ENCODE data around the gene CFAP20DC.
"Not testable (repeated sequence)": the region's sequence is repeated elsewhere in the genome, so short reads cannot be mapped to it uniquely, and the experiment has no call there.

CFAP20DC gene

DNA sequence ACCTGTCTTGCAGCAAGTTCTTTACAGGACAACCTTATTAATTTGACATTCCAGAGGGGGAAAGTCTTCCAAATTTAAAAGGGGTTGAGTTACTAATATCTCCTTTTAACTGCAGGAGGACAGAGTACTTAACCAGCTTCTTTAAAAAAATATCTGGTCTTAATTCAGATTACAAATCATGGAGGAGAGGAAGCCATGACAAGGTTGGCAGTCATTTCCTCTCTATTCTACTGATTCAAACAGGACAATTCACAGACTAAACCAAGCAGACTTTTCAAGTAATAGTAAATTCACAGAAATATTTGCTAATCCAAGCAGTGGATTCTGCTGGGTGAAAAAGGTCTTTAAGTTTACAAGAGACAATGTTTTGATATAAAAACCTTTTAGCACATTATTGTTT, 185.3 kb downstream of the CFAP20DC start:
- no peak for DNase-seq

DNA sequence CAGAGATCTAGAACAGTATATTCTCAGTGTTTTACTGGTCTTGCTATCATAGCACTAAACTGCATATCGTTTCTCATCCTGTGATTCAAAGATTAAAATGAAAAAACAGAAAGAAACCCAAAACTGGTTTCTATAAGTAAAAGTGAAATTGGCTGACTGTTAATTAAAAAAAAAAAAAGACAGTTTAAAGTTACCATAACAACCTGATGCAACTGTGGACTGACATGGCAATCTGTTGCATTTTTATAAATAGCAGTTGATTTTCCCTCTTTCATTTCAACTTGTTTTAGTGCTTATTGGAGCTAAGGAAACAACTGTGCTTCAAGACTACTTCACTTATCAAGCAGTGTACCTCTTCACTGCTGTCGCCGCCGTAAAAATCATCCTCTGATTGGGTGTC, 186.6 kb downstream of the CFAP20DC start:
- DNase-seq = no peak

DNA sequence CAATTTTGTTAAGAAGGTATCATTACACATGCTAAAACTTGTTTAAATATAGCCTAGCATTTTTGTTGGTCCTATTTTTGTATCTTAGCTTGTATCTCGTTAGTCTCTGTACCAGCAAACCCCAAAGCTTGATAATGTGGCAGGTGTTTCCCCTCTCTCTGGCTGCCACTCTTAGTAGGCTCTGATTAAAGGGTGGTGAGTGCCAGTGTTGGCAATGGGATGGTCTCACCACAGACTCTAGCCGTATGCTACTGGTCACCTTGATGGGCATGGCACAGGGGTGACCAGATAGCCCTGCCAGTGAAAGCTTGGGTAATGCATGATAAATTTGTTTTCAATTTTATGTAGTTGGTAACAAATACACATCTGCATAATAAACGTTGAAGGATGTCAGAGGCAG, 188.3 kb downstream of the CFAP20DC start:
- DNase-seq = no peak

DNA sequence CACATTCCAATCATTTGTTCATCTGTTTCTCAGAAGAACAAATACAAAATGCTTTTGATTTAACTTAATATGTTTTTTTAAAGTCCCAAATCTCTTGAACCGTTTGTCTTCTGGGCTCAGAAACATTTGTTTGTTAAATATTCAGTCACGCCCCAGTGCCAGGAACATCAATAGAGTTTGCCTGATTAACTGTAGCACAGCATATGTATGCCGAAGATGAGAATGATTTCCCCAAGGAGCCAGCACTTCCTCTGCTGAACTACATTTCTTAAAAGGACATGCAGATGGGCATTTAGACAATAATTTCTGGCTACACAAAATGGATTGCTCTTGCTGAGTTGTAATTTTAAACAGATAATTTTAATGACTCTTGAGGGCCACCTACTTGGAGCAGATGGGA, 191.7 kb downstream of the CFAP20DC start:
- DNase-seq = no peak

DNA sequence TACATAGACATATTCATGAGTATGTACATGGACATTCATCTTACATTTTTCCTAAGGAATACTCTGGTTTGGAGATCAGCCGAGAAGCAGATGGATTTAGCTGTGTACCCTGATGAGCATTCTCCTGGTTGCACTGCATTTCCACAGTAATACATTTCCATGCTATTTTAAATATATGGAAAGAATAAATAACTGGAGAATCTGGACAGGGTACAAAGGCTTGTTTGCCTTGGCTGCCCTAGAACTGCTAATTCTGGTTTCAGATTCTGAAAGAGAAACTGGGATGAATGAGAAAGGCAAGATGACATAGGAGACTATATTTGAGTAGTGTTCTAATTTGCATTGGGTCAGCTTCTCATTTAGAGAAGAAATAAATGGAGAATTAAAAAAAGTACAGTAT, 192.4 kb downstream of the CFAP20DC start:
- DNase-seq = no peak

DNA sequence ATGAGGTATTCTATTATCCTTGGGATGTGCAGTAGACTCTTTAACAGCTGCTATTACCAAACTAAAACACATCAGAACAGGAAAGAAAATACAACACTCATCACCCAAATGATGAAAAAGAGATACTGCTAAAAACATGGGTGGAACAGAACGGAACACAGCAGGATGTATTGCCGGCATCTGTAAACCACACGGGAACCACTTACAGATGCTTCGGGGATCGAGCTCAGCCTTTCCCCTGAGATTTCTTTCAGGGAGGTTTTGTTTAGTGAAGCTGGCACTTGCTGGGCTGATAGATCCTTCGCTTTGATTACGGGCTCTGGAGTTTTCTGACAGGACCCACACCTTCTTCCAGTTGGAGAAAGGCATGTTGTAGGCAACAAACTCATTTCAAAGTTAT, 201.0 kb downstream of the CFAP20DC start:
- DNase-seq = no peak

DNA sequence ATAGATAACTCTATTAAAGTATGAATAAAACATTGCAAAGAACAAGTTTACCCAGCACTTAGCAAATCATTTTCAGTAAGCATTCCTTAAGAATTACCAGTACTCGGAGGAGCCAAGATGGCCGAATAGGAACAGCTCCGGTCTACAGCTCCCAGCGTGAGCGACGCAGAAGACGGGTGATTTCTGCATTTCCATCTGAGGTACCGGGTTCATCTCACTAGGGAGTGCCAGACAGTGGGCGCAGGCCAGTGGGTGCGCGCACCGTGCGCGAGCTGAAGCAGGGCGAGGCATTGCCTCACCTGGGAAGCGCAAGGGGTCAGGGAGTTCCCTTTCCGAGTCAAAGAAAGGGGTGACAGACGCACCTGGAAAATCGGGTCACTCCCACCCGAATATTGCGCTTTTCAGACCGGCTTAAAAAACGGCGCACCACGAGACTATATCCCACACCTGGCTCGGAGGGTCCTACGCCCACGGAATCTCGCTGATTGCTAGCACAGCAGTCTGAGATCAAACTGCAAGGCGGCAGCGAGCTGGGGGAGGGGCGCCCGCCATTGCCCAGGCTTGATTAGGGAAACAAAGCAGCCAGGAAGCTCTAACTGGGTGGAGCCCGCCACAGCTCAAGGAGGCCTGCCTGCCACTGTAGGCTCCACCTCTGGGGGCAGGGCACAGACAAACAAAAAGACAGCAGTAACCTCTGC, 207.6 kb downstream of the CFAP20DC start:
- peak; percentile 49 for DNase-seq

DNA sequence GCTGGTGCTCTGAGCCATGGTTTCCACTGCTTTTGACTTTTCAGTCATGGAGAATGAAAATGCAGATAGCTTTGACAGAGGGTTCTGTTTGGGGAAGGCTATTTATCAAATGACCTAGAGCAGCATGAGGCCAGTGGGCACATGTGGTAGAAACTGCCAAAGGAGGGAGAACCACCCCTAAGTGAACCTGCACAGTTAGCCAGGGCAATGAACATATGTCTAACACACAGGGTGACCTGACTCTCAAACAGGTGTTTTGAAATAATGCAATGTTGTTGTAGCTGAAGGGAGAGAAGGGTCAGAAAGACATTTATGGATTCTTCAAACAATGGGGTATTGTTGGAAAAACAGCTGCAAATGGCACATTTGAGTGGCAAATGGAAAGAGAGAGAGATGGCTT, 208.9 kb downstream of the CFAP20DC start:
- DNase-seq = peak; percentile 41

DNA sequence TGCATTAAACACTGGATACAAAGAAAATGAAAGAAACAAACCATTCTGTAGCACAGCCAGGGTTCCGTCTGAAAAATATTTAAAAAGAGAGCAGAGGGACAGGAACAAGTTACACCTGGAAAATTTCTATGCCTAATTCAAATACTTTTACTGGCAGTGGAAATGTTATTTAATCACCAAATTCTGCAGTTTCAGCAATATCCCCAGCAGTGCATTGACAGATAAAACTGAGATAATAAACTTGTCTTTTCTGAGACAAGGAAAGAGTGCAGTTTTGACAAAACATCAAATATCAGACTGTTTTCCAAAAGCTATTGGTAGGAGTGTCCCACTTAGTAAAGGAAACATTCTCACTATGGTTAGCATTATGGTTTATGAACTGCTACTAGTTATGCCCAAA, 209.9 kb downstream of the CFAP20DC start:
- DNase-seq = no peak

DNA sequence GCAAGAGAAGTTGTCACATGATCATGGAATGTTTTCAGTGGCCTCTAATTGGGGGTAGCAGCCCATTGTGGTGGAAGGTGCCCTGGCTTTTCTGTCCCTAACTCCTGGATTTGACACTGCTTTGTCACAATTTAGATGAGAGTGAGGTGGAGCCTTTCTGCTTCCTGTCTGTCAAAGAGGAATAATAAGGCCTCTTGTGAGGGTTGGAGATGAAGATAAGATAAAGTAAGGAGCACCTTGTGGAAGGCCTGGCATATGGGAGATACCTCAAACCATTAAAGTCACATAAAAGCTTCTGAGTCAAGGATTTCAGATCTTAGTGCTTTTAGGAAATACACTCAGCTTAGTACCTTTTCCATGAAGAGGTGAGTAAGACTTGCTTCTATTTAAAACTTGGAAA, 210.6 kb downstream of the CFAP20DC start:
- no peak for DNase-seq

DNA sequence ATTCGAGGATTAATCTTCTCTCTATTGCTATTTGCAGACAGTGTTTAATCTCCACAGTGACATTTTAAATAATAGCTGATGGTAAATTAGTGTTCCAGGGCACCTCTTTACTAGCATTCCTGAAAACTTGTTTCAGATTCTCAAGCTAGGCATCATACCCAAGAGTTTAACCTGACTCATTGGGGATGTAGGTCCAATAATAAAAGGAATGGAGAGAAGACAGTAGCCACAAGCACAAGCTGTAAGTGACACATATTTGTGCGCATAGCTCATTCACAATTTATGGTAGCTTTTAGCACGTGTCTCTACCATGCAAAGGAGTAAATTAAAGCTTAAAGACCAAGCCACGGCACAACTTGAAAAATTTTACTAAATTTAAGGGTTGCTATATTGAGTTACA, 212.0 kb downstream of the CFAP20DC start:
- DNase-seq = no peak

DNA sequence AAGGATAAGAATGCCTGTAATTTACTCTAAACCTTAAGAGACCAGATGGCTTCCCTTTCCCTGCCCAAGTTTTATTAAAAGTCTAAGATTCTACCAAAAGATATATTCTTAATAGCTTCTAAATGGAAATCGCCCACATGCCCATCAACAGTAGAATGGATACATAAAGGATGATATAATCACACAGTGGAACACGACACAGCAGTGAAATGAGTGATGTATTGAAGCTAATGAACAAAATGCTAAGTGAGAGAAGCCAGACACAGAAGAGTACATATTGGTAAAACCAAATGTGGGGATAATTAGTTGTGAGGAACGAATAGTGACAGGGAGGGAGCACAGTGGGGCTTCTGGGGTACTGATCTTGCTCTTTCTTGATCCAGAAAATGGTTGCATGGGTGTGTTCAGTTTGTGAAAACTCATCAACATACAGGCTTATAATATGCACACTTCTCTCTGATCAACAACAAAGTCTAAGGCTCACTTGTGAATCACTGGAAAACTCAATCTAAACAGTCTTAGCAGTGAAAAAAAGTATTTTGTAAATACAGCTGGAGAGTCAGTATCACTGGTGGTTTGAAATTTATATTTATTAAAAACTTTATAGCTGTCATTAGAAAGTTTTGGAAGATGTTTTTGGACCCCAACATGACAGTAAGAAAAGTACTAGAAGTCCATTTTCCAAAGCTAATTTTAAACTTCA, 212.5 kb downstream of the CFAP20DC start:
- DNase-seq = no peak

DNA sequence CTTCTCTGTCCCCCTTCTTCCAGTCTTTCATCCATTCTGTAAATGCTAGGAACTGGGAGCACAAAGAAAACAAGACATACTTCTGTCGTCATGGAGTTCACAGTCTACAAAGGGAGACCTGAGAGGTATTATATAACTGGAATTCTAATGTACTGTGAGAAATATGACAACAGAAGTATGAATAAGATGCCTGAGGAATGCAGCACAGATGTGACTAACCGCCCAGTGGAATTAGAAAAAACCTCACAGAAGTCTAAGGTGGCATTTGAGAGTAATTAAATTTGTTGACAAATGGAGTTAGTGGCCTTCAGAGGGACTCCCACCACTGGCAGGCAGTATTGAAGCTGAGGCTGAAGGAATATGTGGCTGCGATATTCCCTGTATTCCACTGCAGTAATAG, 214.7 kb downstream of the CFAP20DC start:
- DNase-seq = no peak

DNA sequence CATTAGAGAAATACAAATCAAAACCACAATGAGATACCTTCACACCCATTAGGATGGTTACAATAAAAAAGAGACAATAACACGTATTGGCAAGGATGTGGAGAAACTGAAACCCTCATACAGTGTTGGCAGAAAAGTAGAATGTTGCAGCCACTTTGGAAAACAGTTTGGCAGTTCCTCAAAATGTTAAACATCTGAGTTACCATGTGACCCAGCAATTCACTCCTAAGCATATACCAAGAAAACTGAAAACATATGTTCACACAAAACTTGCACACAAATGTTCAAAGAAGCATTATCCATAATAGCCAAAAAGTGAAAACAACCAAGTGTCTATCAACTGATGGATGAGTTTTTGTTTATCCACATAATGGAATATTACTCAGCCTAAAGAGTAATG, 216.3 kb downstream of the CFAP20DC start:
- no peak for DNase-seq

DNA sequence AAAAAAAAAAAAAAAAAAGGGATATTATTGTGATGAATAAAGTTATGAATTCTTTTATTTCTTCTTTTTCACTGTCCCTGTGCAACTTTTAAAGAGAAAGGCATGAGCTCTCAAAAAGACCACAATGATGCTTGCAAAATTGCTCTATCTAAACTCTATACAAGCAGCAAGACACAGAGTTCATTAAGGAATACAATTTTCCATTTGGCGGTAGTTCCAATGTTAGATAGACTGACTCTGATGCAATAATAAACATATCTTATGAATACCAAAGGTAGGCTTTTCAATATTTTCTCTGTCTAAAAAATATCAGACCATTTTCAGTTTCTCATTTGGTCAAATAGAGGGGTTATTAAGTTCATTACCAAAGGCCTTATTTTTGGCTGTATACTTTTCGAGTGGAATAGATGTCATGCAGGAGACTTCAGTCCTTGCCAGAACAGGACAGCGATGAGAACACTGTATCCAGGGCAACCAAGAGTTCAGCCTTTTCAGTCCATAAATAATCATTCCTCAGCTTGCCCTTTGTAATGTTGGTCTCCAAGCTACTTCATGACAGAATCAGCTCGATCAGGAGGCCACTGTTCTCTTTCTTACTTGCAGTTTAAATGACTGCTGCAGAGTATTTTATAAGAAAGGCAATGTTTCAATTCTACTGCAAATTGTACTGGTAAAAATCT, 220.4 kb downstream of the CFAP20DC start:
- DNase-seq = no peak

DNA sequence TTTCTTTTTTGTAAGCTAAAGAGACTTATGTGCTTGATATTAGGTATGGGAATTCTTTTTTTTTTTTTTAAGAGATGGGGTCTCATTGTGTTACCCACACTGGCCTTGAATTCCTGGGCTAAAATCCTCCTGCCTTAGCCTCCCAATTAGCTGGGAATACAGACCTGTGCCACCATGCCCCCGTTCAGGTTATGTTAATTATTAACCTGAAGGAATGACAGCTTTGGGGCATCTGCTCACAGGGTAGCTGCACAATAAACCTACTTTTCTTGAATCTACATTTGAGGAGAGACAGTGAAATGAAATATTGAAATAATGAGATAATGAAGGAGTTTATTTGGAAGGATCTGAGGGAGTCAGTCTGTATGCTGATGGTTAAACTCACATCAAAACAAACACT, 225.0 kb downstream of the CFAP20DC start:
- no peak for DNase-seq

DNA sequence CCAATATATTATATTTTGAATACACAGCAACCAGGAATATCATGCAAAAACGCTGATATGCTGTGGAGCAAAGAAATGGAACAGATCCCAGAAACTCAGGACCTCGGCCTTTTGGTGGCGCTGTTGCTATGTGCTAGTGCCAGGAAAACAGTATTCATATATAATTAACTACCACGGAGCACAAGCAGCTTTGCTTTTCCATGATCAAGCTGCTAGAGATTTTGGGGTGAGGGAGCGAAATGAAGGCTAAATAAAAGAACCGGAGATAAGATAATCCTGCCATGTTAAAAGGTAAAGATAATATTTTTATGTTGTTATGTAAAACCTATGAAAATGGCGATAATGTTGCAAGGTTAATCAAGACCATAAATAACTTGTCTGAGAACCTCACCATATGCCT, 225.5 kb downstream of the CFAP20DC start:
- peak; percentile 9 for DNase-seq

DNA sequence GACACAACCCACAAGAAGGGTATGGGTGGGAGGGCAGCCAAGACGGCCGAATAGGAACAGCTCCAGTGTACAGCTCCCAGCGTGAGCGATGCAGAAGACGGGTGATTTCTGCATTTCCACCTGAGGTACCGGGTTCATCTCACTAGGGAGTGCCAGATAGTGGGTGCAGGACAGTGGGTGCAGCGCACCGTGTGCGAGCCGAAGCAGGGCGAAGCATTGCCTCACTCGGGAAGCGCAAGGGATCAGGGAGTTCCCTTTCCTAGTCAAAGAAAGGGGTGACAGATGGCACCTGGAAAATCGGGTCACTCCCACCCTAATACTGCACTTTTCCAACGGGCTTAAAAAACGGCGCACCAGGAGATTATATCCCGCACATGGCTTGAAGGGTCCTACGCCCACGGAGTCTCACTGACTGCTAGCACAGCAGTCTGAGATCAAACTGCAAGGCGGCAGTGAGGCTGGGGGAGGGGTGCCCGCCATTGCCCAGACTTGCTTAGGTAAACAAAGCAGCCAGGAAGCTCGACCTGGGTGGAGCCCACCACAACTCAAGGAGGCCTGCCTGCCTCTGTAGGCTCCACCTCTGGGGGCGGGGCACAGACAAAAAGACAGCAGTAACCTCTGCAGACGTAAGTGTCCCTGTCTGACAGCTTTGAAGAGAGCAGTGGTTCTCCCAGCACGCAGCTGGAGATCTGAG, 243.1 kb downstream of the CFAP20DC start:
- not testable (repeated sequence) for DNase-seq

DNA sequence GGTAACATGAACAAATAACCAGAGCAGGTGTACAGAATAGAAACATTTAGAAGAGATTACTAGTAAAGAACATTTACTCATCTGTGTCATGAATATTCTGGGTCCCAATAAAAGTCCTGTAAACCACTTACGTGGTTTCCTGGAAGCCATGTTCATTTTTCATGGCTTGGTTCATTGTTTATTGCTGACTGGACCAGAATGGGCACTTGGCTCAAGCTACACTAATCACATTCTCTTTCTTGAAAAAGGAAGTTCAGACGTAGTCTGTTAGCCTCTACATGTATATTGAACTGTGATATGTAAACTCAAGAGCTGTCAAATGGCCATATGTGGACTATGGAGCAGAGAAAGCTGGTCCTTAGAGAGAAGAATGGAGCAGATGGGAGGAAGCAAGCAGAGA, 244.9 kb downstream of the CFAP20DC start:
- no peak for DNase-seq

DNA sequence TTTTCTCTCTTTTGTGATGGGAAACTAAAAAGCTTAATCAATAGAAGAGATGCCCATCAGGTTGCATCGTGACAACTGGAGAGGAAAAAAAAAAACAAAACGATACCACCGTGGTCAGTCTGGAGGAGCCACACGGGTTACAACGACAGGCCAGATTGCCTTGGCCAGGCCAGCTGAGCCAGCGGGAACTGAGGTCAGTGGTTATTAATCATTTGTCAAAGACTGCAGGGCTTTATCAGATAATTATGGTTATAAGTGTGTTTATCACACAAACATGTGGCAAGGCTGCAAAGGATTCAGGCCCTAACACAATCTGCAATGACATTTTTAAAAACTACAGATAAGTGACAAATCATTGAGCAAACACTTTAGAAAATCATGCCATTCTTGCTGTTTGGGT, 248.3 kb downstream of the CFAP20DC start:
- DNase-seq = peak; percentile 37

DNA sequence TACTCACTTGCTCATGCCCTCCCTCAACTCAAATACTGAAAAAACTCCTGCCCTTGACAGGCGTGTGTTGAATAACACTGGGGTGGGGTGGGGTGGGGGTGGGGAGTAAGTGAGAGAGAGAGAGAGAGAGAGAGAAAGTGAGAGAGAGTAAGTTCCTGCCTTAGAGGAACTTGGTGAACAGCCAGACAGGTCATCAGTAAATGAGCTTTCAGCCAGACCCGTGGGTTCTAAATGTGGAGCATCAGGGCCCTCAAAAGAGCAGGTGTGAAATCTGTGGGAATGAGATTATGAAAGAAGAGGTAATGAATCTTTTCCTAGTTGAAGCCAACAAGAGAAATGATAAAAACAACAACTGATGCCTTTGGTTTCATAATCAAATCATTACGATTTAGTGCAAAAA, 248.9 kb downstream of the CFAP20DC start:
- no peak for DNase-seq

DNA sequence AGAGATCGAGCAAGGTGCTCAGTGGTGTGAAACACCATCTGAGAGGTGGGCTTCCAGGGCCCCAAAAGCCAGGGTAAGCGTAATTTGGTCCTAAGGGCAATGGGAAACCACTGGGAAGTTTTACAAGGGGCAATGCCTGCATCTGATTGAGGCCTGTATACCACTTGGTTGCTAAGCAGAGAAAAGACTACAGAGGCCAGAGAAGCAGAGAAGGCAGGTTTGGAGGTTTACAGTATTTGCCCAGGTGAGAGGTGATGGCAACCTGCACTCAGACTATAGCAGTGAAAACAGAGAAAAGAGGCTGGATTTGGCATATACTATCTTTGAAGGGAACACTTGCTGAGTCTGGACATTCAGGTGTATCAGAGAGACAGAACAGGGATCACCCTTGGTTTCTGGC, 249.8 kb downstream of the CFAP20DC start:
- DNase-seq = no peak

DNA sequence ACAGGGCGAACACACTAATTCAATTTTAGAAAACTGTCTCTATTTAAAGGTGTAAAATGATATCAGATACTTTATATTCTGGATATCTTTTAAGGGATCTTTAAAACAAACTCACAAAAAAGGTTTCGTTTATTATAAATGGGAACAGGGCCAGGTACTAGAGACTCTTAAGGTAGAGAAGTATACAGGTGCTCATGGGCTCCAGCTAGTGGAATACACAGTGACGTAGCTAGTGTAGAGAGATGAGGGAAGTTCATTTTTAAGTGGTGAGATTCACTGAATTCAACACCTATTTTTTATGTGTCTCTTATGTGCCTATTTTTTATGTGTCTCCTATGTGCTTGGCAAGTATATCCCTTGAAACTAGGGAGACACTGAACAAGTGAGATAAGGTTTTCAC, 250.6 kb downstream of the CFAP20DC start:
- no peak for DNase-seq

DNA sequence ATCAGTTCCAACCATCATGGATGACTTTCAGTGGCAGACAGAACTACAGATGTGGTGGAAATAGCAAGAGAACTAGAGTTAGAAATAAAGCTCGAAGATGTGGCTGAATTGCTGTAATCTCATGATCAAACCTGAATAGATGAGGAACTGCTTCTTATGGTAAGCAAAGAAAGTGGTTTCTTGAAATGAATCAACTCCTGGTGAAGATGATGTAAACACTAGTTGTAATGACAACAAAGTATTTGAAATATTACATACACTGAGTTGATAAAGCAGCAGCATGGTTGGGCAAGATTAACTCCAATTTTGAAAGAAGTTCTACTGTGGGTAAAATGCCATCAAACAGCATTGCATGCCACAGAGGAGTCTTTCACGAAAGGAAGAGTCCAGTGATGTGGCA, 251.5 kb downstream of the CFAP20DC start:
- no peak for DNase-seq
